Esophagus muscularis mucosa (tissue), 4 donors: ENCODE data around the gene NRF1.

ENCODE experiments used
- EP300 ChIP-seq: sonication (generic); formaldehyde crosslinking; IDR thresholded peaks from one replicate; pipeline ENCODE4 v1.6.1; 2017; ENCODE audit warnings: antibody characterized with exemption
- POLR2A ChIP-seq: fragments of 450-650 bp; IDR thresholded peaks from one replicate; pipeline ENCODE4 v1.6.1; 2017; ENCODE audit warnings: antibody characterized with exemption, moderate library complexity, mild to moderate bottlenecking, low read depth
- POLR2AphosphoS5 ChIP-seq, 2 donors: sonication (generic); formaldehyde crosslinking; IDR thresholded peaks; one replicate each; pipeline ENCODE4 v1.6.1; 2017; ENCODE audit warnings: antibody characterized with exemption in 2 of 2
- TF ChIP-seq, protein P1 (sequence below), 3 experiments: fragments of 200-600 bp in 2 of 3; fragments of 450-650 bp in 1 of 3; sonication (generic) in 2 of 3; IDR thresholded peaks; one replicate each; pipeline ENCODE4 v1.5.1; 2017 to 2019; ENCODE audit warnings: antibody characterized with exemption in 3 of 3, mild to moderate bottlenecking in 2 of 3, moderate library complexity in 1 of 3

- TF ChIP-seq POLR2AphosphoS5 (IDR thresholded peaks at IDR 0.05) (no peak), POLR2A (no peak), EP300 (no peak)
- TF ChIP-seq, protein P1, sequence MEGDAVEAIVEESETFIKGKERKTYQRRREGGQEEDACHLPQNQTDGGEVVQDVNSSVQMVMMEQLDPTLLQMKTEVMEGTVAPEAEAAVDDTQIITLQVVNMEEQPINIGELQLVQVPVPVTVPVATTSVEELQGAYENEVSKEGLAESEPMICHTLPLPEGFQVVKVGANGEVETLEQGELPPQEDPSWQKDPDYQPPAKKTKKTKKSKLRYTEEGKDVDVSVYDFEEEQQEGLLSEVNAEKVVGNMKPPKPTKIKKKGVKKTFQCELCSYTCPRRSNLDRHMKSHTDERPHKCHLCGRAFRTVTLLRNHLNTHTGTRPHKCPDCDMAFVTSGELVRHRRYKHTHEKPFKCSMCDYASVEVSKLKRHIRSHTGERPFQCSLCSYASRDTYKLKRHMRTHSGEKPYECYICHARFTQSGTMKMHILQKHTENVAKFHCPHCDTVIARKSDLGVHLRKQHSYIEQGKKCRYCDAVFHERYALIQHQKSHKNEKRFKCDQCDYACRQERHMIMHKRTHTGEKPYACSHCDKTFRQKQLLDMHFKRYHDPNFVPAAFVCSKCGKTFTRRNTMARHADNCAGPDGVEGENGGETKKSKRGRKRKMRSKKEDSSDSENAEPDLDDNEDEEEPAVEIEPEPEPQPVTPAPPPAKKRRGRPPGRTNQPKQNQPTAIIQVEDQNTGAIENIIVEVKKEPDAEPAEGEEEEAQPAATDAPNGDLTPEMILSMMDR (IDR thresholded peaks at IDR 0.05) = no peak
Observed at GRCh38 chr7:129784783-129785684, 173.5 kb downstream of the NRF1 start.
